ENCODE data around the gene TPP1.

TPP1 gene

DNA sequence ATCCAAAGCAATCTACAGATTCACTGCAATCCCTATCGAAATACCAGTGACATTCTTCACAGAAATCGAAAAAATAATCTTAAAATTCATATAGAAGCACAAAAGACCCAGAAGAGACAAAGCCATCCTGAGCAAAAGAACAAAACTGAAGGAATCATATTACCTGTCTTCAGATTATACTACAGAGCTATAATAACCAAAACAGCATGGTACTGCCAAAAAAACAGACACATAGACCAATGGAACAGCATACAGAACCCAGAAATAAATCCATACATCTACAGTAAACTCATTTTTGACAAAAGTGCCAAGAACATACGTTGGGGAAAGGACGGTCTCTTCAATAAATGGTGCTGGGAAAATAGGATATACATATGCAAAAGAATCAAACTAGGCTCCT is 34.7 kb downstream of the TPP1 start:
- DNase-seq = no peak

DNA sequence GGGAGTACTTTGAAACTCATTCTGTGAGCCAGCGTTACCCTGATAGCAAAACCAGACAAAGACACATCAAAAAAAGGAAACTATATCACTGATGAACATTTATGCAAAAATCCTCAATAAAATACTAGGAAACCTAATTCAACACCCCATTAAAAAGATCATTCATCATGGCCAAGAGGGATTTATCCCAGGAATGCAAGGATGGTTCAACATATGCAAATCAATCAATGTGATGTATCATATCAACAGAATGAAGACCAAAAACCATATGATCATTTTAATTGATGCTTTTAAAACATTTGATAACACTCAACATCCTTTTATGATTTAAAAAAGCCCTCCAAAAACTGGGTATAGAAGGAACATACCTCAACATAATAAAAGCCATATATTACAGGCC is 35.6 kb downstream of the TPP1 start:
- DNase-seq = no peak

DNA sequence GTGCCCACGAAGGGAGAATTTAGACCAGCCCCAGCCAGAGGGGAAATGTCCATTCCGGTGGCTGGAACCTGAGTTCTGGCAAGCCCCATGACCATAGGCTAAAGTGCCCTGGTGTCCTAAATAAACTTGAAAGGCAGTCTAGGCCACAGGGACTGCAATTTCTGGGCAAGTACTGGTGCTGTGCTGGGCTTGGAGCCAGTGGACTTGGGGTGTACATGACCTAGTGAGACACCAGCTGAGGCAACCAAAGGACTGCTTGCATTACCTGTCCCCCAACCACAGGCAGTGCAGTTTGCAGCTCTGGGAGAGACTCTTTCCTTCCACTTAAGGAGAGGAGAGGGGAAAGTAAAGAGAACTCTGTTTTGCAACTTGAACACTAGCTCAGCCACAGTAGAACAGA is 39.5 kb downstream of the TPP1 start:
- no peak for DNase-seq

DNA sequence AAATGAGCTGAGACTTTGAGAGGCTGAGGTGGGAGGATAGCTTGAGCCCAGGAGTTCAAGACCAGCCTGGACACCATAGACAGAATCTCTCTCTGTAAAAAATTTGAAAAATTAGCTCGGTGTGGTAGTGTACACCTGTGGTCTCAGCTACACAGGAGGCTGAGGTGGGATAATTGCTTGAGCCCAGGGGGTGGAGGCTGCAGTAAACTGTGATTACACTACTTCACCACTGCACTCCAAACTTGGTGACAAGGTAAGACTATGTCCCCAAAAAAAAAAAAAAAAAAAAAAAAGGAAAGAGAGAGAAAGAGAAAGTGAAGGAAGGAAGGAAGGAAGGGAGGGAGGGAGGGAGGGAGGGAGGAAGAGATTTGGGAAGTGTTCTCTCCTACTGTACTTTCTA is 41.1 kb downstream of the TPP1 start:
- no peak for DNase-seq

DNA sequence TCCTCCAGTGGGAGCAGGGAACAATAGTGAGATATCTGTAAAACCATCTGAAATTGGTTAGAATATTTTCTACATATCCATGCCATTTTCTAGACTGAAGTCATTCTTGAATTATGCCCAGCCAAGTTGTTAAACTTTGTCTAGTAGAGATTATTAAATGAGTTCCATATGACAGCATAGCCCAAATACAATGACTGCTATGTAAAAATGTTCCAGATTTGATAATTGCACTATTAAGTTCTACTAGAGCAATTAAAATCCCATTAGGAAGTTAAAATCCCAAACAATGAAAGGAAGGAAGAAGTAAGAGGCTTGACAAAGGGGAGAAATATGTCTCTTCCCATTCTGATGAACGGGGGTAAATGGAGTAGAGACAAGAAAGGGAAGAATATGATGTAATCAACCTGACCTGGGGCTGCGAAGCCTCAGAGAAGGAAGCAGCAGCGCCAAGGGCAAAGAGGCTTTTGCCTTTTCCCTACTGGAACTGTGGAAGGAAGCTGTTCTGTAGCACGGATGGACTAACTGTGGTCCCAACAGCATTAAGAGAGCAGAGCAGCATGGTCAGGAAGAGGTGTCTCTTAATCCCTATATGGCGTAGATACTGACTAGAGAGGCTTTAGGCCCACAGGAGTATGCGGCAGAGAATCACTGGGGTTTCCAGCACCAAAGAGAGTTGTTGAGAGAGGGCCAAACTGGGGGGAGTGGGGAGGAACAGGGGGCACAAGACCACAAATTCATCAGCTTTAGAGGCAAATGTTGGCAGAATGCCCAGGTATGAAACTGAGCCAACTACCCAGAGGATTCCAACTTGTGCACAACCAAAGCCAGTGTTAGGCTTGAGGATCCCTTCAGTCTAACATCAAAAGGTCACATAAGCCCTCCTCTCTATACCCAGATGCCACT is 42.5 kb downstream of the TPP1 start:
- DNase-seq = peak; percentile 34

DNA sequence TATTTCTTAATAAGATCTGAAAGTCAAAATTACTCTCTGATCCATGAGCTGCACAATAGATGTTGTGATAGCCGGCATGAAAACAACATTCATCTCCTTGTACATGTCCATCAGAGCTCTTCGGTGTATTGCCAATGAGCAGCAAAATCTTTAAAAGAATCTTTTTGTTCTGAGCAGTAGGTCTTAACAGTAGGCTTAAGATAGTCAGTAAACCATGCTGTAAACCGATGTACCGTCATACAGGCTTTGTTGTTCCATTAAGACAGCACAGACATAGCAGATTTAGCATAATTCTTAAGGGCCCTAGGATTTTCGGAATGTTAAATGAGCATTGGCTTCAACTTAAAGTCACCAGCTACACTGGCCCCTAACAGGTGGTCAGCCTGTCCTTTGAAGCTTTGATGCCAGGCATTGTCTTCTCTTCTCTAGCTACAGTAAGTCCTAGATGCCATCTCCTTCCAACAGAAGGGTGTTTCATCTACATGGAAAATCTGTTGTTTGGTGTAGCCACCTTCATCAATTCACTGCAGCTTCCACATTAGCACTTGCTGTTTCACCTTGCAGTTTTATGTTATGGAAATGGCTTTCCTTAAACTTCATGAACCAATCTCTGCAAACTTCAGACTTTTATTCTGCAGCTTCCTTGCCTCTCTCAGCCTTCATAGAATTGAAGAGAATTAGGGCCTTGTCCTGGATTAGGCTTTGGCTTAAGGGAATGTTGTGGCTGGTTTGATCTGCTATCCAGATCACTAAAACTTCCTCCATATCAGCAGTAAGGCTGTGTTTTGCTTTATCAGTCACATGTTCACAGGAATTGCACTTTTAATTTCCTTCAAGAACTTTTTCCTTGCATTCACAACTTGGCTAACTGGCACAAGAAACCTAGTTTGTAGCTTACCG is 44.2 kb downstream of the TPP1 start:
- no peak for DNase-seq

DNA sequence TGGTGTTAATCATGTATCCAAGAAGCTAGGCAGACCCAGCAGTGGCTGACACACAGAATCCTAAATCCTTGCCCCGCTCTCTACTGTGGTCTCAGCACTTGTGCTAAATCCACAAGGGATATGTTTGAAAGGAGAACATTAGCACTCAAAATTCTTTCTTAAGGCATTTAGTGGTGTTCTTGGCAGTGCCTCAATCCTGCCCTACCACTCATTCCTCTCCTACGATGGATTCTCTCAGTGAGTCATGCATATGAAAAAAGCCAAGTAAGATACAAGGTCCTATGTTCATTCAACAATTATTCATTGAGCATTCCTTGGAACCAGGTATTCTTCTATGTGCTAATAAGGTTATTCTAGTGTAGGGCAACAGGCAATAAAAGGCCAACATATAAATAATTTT is 47.0 kb downstream of the TPP1 start:
- no peak for DNase-seq

DNA sequence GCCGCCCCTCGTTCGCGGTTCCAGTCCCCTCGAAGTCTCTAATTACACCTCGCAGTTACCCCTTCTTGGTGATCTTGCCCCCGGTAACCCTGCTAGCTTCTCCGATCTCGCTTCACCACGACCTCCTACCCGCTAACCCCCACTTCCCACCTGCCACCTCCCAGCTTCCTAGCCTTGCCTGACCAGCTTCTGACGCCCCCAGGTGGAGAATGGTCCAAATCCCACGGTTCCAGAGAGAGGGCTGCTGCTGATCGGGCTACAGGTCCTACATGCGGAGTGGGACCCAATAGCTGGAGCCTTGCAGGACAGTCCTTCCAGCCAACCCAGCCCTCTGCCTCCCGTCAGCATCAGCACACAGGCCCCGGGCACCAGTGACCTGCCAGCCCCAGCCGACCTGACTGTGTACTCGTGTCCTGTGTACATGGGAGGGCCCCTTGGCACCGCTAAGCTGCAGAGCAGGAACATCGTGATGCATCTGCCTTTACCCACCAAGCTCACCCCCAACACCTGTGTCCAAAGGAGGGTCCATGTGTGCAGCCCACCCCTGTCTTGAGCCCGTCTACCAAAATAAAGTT is 47.7 kb downstream of the TPP1 start:
- DNase-seq = no peak

DNA sequence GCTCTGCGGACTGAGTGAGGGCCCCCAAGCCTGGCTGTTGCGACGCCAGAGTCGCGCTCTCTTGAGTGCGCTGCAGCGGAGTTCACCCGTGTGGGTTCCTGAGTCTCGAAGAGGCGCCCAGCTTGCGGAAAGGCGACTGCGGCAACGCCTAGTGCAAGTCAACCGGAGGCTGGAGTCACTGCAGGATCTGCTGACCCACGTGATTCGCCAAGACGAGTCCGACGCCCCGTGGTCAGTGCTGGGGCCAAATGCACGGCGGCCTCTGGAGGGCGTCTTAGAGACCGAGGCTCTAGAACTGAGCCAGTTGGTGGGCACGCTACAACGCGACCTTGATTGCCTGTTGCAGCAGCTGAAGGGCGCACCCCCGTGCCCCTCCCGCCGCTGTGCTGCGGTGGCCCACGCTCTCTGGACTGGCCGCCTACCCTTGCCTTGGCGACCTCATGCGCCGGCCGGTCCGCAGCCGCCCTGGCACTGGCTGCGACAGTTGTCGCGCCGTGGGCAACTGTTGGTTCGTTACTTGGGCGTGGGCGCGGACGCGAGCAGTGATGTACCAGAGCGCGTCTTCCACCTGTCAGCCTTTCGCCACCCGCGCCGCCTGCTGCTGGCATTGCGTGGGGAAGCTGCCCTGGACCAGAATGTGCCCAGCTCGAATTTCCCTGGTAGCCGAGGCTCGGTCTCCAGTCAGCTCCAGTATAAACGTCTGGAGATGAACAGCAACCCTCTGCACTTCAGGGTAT is 48.4 kb downstream of the TPP1 start:
- no peak for DNase-seq

DNA sequence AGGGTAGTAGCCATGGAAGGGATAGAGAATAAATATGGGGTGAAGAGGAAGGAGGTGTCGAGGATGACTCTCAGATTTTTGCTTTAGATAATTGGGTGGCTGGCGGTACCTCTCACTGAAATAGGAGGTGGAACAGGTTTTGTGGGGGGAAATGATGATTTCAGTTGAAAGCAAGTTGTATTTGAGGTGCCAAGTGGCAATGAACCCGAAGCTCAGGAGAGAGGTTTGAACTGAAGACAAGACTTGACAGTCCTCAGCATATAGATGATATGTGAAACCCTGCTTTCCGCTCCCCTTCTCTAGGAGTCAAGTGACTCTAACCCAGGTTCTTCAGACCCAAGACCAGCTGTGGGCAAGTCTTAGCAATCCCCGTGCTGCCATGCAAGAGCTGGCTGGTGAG is 49.5 kb downstream of the TPP1 start:
- DNase-seq = no peak

DNA sequence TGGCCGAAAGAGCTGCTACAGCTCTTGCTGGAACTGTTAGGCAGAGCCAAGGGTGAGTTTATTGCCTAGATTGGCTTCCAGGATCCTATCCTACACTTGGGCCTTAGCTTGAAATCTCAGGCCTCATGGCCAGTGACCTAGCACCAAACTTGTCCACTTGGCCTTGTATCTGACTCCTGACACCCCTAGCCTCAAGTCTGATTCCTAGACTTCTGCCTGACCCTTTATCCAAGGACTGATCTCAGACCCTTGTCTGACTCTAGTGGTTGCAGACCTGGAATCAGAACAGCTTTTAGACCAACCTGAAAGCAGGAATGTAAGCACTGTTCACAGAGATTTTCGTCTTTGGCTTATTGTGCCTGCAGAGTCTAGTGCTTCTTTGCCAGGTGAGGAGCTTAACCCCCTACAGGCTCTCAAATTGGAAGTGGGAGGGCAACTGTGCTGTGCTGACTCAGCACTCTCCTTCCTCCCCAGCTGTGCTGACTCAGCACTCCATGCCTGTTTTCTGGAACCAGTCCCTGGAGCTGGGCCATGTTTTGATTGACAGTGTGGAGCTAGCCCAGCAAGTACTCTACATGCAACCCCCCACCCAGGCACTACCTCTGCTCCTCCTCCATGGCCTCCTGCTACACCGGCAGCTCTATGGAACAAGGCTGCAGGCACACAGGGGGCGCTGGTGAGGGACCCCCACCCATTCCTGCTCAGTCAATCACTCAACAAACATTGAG is 50.9 kb downstream of the TPP1 start:
- peak; percentile 80 for DNase-seq

DNA sequence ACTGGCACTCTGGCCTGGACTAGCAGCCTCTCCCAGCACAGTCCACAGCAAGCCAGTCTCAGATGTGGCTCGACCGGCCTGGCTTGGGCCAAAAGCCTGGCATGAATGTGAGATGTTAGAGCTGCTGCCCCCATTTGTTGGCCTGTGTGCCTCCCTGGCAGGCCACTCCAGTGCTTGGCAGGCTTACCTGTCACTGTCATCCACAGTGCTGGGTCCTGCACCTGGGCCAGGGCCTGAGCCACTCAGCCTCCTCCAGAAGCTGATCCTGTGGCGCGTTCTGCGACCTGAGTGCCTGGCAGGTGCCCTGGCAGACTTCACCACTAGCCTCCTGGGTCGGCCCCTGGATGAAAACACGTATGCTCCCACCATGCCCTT is 51.9 kb downstream of the TPP1 start:
- DNase-seq = no peak

DNA sequence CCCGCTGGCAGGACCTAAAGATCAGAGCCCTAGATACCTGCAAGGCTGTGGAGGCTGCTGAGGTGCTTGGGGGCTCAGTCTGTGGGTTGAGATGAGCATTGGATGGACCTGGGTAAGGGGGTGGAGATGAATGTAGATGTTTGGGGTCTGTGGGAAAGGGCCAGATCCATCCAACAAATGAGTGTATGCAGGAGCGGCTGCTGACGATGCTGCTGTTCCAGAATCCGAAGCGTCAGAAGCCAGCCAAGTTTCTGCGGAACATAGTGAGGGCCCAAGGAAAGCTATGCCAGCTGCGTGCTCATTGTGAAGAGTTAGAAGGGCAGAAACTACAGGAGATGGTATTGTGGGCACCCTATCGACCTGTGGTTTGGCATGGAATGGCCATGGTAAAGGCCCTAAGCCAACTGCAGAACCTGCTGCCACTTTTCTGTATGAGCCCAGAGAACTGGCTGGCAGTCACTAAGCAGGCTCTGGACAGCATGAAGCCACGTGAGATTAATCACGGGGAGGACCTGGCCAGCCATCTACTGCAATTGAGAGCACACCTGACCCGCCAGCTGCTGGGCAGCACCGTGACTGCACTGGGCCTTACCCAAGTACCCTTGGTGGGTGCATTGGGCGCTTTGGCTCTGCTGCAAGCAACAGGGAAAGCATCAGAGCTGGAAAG is 52.4 kb downstream of the TPP1 start:
- DNase-seq = no peak

DNA sequence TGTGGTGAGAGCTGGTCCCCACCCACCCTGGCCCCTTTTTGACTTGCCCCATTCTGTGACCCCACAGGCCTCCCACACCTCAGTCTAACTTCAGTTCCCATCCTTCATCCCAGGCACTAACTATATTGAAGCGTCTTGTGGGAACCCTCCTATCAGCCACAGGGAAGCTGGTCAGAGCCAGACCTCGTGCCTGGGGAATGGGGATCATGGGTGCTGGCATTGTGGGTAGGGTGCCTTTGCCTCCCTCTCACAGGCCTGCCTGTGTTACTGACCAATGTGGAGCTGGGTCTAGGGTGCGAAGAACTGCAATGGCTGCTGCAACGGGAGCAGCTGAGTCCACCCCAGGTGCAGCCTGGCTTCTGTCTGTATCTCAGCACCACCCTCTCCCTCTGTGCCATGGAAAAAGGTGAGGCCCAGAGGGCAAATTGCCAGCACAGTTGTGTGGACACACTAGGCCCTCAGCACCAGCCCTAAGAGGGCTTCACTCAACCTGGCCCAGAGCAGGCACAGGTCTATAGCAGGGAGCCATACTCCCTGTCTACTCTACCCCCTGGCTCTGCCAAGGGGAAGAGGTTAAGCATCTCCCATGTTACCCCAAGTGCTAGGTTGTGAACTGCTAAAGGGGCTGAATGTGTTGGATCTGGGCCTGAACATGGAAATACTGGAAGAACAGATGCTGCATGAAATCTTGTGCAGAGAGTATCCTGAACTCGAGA is 53.1 kb downstream of the TPP1 start:
- no peak for DNase-seq

DNA sequence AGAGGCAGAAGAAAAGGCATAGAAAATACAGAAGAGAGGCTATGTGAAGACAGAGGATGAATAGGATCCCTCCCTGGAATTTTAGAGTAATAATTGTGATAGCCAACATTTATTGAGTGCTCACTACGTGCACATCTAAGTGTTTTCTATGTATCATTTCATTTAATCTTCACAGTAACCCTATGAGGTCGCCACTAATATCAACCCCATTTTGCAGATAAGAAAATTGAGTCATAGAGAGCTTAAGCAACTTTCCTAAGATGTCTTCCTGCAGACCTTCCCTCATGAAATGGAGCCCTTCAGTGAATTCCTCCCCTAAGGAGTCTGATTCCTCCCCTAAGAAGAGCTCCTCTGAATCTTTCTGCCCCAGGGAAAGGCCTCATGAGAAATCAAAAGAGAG is 53.9 kb downstream of the TPP1 start:
- no peak for DNase-seq

DNA sequence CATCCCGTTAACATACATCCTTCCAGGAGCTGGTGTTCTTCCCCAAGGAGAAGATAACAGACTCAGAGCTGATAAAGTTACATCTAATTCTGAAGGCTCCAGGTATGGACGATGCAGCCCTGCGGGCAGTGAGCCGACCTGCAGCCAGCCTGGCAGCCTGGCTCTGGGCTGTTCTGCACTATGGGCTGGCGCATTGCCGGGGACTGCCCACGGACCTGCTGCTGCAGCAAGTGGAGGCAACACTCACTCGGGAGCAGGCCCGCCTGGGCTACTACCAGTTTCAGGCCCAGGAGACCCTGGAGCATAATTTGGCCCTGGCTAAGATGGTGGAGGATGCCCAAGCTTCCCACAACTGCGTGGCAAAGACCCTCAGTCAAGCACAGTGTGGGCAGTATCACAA is 55.6 kb downstream of the TPP1 start:
- no peak for DNase-seq

DNA sequence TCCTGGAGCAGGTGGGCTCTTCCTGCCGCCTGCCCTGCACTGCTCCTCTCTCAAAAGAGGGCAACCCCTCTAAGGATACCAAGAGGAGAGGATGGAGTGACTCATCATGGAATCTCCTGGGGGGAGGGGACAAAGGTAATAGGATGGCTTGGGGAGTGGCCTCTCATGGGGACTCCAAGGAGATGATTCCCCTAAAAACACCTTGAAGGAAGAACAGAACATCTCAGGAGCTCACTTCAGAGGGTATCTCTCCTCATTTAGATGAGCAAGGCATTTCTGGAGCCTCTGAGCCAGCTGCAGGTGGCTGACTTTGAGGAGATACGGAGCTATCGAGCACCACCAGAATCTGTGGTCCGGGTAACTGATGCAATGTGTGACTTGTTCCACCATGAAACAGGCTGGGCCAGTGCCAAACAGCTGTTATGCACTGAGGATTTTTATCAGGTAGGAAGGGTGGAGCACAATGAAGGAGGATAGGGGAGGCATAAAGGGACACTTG is 56.1 kb downstream of the TPP1 start:
- no peak for DNase-seq

All from OCI-M1 (cell line).